Ishikawa (cell line): ENCODE measurements around the gene MAPK7.

ENCODE experiments used
- CEBPB ChIP-seq: IDR thresholded peaks from 2 replicates; pipeline ENCODE4 v1.6.1; 2012
- CREB1 ChIP-seq: IDR thresholded peaks from 2 replicates; pipeline ENCODE4 v1.6.1; 2012; ENCODE audit warnings: low read depth
- EP300 ChIP-seq: IDR thresholded peaks from 2 replicates; pipeline ENCODE4 v1.6.1; 2012; ENCODE audit warnings: borderline replicate concordance
- MAX ChIP-seq: IDR thresholded peaks from 2 replicates; pipeline ENCODE4 v1.6.1; 2012
- TF ChIP-seq, protein P1 (sequence below): IDR thresholded peaks from 2 replicates; pipeline ENCODE4 v1.6.1; 2012; ENCODE audit warnings: low read depth, mild to moderate bottlenecking

DNA sequence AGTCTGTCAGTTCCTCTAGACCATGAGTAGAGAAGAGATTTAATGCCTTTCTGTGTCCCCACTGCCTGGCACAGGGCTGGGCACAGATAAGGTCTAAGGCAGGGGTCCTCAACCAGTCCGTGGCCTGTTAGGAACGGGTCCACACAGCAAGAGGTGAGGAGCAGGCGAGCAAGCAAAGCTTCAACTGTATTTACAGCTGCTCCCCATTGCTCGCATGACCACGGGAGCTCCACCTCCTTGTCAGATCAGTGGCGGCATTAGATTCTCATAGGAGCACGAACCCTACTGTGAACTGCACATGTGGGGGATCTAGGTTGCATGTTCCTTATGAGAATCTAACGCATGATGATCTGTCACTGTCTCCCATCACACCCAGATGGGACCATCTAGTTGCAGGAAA, 17.5 kb upstream of the MAPK7 start:
- TF ChIP-seq MAX (no peak), CEBPB (no peak), EP300 (no peak), CREB1 (no peak)
- TF ChIP-seq, protein P1, sequence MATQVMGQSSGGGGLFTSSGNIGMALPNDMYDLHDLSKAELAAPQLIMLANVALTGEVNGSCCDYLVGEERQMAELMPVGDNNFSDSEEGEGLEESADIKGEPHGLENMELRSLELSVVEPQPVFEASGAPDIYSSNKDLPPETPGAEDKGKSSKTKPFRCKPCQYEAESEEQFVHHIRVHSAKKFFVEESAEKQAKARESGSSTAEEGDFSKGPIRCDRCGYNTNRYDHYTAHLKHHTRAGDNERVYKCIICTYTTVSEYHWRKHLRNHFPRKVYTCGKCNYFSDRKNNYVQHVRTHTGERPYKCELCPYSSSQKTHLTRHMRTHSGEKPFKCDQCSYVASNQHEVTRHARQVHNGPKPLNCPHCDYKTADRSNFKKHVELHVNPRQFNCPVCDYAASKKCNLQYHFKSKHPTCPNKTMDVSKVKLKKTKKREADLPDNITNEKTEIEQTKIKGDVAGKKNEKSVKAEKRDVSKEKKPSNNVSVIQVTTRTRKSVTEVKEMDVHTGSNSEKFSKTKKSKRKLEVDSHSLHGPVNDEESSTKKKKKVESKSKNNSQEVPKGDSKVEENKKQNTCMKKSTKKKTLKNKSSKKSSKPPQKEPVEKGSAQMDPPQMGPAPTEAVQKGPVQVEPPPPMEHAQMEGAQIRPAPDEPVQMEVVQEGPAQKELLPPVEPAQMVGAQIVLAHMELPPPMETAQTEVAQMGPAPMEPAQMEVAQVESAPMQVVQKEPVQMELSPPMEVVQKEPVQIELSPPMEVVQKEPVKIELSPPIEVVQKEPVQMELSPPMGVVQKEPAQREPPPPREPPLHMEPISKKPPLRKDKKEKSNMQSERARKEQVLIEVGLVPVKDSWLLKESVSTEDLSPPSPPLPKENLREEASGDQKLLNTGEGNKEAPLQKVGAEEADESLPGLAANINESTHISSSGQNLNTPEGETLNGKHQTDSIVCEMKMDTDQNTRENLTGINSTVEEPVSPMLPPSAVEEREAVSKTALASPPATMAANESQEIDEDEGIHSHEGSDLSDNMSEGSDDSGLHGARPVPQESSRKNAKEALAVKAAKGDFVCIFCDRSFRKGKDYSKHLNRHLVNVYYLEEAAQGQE: no peak
